ENCODE data around the gene ABTB1.

- no peak for TF ChIP-seq CTCF (conservative IDR thresholded peaks at IDR 0.05; ENCODE audit: low read length)
- TF ChIP-seq EZH2phosphoT487 (IDR thresholded peaks at IDR 0.05; ENCODE audit: borderline replicate concordance) = no peak
These were observed 41.4 kb downstream of the ABTB1 start for GRCh38 chr3:127714125-127714571.
